HG02852 (cell line): ENCODE results near the gene GJA9.
A peak's percentile ranks its signal among the peaks of the same experiment; 100 is the strongest.
"Not testable (repeated sequence)": the region's sequence is repeated elsewhere in the genome, so short reads cannot be mapped to it uniquely, and the experiment has no call there.

ENCODE experiments used
- ATAC-seq: cut with Tn5 transposase; IDR thresholded peaks from one replicate; pipeline ENCODE4 v1.9.1; 2021; ENCODE audit warnings: mild to moderate bottlenecking, moderate library complexity; ENCODE audit not compliant: unreplicated experiment

Gene GJA9

GRCh38 chr1:38875811-38876210, 5.6 kb downstream of the GJA9 start:
- no peak for ATAC-seq

GRCh38 chr1:38873027-38873969, 8.1 kb downstream of the GJA9 start, which contains the start of gene MYCBP:
TSS of gene MYCBP (minus strand) at chr1:38873348. CDS start at chr1:38873305, 43 bp downstream.
- ATAC-seq: peak; percentile 94

GRCh38 chr1:38872401-38873026, 8.9 kb downstream of the GJA9 start:
- ATAC-seq: peak; percentile 22

GRCh38 chr1:38870996-38871395, 10.4 kb downstream of the GJA9 start:
- ATAC-seq: no peak

GRCh38 chr1:38867208-38867607, 14.2 kb downstream of the GJA9 start:
- no peak for ATAC-seq

- no peak for ATAC-seq
Measured at GRCh38 chr1:38865112-38865715, 16.2 kb downstream of the GJA9 start.

- ATAC-seq: no peak
Measured at GRCh38 chr1:38860454-38860795, 21.0 kb downstream of the GJA9 start.

- peak; percentile 90 for ATAC-seq
Measured at GRCh38 chr1:38859561-38860453, 21.6 kb downstream of the GJA9 start, which contains the start of gene RRAGC. TSS of gene RRAGC (minus strand) at chr1:38859772. CDS start at chr1:38859646, 126 bp downstream.

GRCh38 chr1:38858833-38859560, 22.4 kb downstream of the GJA9 start:
- peak; percentile 26 for ATAC-seq

- ATAC-seq: no peak
Measured at GRCh38 chr1:38852780-38853179, 28.6 kb downstream of the GJA9 start.

- ATAC-seq: no peak
Measured at GRCh38 chr1:38848071-38848470, 33.3 kb downstream of the GJA9 start.

GRCh38 chr1:38846210-38846609, 35.2 kb downstream of the GJA9 start:
- no peak for ATAC-seq

GRCh38 chr1:38845088-38845487, 36.3 kb downstream of the GJA9 start:
- ATAC-seq: not testable (repeated sequence)

GRCh38 chr1:38840281-38840680, 41.1 kb downstream of the GJA9 start:
- no peak for ATAC-seq

GRCh38 chr1:38839363-38839762, 42.0 kb downstream of the GJA9 start:
- ATAC-seq: no peak

GRCh38 chr1:38836316-38836715, 45.1 kb downstream of the GJA9 start:
- ATAC-seq: not testable (repeated sequence)

GRCh38 chr1:38834937-38835827, 46.2 kb downstream of the GJA9 start:
- ATAC-seq: peak; percentile 45

- ATAC-seq: no peak
Measured at GRCh38 chr1:38834221-38834782, 47.1 kb downstream of the GJA9 start.

GRCh38 chr1:38833146-38833545, 48.2 kb downstream of the GJA9 start:
- no peak for ATAC-seq
